Measurements from ENCODE around the gene SLC36A3. TPM values are rescaled to one million over a fixed set of nuclear protein-coding genes. Genes with fewer than 3 reads are reported as not detected.
A peak's percentile ranks its signal among the peaks of the same experiment; 100 is the strongest.

Gene SLC36A3
- total RNA-seq, 1 donor from 2014 or later: not detected

- H3K27me3 ChIP-seq (ENCODE audit: control insufficient read depth in 3 of 3, insufficient read depth in 3 of 3, low read length in 3 of 3): peaks cover 0 to 2% (median 0%) of the 10 kb centered on the region in 3 donors
- peak overlapping the region; percentile 77 for H3K27ac ChIP-seq (ENCODE audit: low read depth, low read length)
- H3K4me1 ChIP-seq (ENCODE audit: control insufficient read depth in 3 of 3, insufficient read depth in 3 of 3, low read length in 3 of 3): peaks cover 20 to 38% (median 29%) of the 10 kb centered on the region in 3 donors
- no peaks in the 10 kb centered on the region for H3K36me3 ChIP-seq (ENCODE audit: control insufficient read depth in 3 of 3, insufficient read depth in 3 of 3, low read length in 3 of 3)
- no peaks in the 10 kb centered on the region for H3K9me3 ChIP-seq (ENCODE audit: control insufficient read depth in 3 of 3, low read length in 3 of 3)
- H3K9ac ChIP-seq (ENCODE audit: low read depth in 1 of 3, low read length in 3 of 3): peak overlapping the region; percentile 36 to 71 (median 61)
- H3K4me3 ChIP-seq (ENCODE audit: low read length in 3 of 3): peak overlapping the region; percentile 40 to 58 (median 48)
Observed at GRCh38 chr5:151234476-151235238, 68.9 kb downstream of the SLC36A3 start.

GRCh38 chr5:151233616-151234085 lies 69.9 kb downstream of the SLC36A3 start:
- peak overlapping the region; percentile 77 for H3K27ac ChIP-seq (ENCODE audit: low read depth, low read length)
- H3K36me3 ChIP-seq (ENCODE audit: control insufficient read depth in 3 of 3, insufficient read depth in 3 of 3, low read length in 3 of 3): no peaks in the 10 kb centered on the region
- H3K27me3 ChIP-seq (ENCODE audit: control insufficient read depth in 3 of 3, insufficient read depth in 3 of 3, low read length in 3 of 3): peaks cover 0 to 2% (median 0%) of the 10 kb centered on the region in 3 donors
- H3K9me3 ChIP-seq (ENCODE audit: control insufficient read depth in 3 of 3, low read length in 3 of 3): no peaks in the 10 kb centered on the region
- H3K9ac ChIP-seq (ENCODE audit: low read depth in 1 of 3, low read length in 3 of 3): no peak overlapping the region
- H3K4me1 ChIP-seq (ENCODE audit: control insufficient read depth in 3 of 3, insufficient read depth in 3 of 3, low read length in 3 of 3): peaks cover 19 to 33% (median 22%) of the 10 kb centered on the region in 3 donors
- H3K4me3 ChIP-seq (ENCODE audit: low read length in 3 of 3): no peak overlapping the region

- peaks cover 10 to 21% (median 12%) of the 10 kb centered on the region in 3 donors for H3K4me1 ChIP-seq (ENCODE audit: control insufficient read depth in 3 of 3, insufficient read depth in 3 of 3, low read length in 3 of 3)
Observed at GRCh38 chr5:151231359-151231758, 72.2 kb downstream of the SLC36A3 start.

GRCh38 chr5:151230048-151230680 lies 73.4 kb downstream of the SLC36A3 start:
- H3K36me3 ChIP-seq (ENCODE audit: control insufficient read depth in 3 of 3, insufficient read depth in 3 of 3, low read length in 3 of 3): no peaks in the 10 kb centered on the region
- peak overlapping the region; percentile 61 for H3K27ac ChIP-seq (ENCODE audit: low read depth, low read length)
- H3K9me3 ChIP-seq (ENCODE audit: control insufficient read depth in 3 of 3, low read length in 3 of 3): no peaks in the 10 kb centered on the region
- no peak overlapping the region for H3K9ac ChIP-seq (ENCODE audit: low read depth in 1 of 3, low read length in 3 of 3)
- no peak overlapping the region for H3K4me3 ChIP-seq (ENCODE audit: low read length in 3 of 3)
- peaks cover 0 to 2% (median 0%) of the 10 kb centered on the region in 3 donors for H3K27me3 ChIP-seq (ENCODE audit: control insufficient read depth in 3 of 3, insufficient read depth in 3 of 3, low read length in 3 of 3)
- H3K4me1 ChIP-seq (ENCODE audit: control insufficient read depth in 3 of 3, insufficient read depth in 3 of 3, low read length in 3 of 3): peaks cover 10 to 17% (median 11%) of the 10 kb centered on the region in 3 donors

More at GRCh38 chr5:151231359-151231758, 72.2 kb downstream of the SLC36A3 start:
- H3K36me3 ChIP-seq (ENCODE audit: control insufficient read depth in 3 of 3, insufficient read depth in 3 of 3, low read length in 3 of 3): no peaks in the 10 kb centered on the region
- H3K27ac ChIP-seq (ENCODE audit: low read depth, low read length): no peak overlapping the region
- H3K9ac ChIP-seq (ENCODE audit: low read depth in 1 of 3, low read length in 3 of 3): no peak overlapping the region
- H3K4me3 ChIP-seq (ENCODE audit: low read length in 3 of 3): no peak overlapping the region
- H3K9me3 ChIP-seq (ENCODE audit: control insufficient read depth in 3 of 3, low read length in 3 of 3): no peaks in the 10 kb centered on the region
- peaks cover 0 to 2% (median 0%) of the 10 kb centered on the region in 3 donors for H3K27me3 ChIP-seq (ENCODE audit: control insufficient read depth in 3 of 3, insufficient read depth in 3 of 3, low read length in 3 of 3)

GRCh38 chr5:151228986-151229385 lies 74.6 kb downstream of the SLC36A3 start:
- Histone ChIP-seq H3K9me3 (ENCODE audit: control insufficient read depth in 3 of 3, low read length in 3 of 3) (no peaks in the 10 kb centered on the region), H3K27me3 (ENCODE audit: control insufficient read depth in 3 of 3, insufficient read depth in 3 of 3, low read length in 3 of 3) (peaks cover 0 to 2% (median 0%) of the 10 kb centered on the region in 3 donors), H3K27ac (ENCODE audit: low read depth, low read length) (no peak overlapping the region), H3K9ac (ENCODE audit: low read depth in 1 of 3, low read length in 3 of 3) (no peak overlapping the region), H3K4me3 (ENCODE audit: low read length in 3 of 3) (no peak overlapping the region), H3K36me3 (ENCODE audit: control insufficient read depth in 3 of 3, insufficient read depth in 3 of 3, low read length in 3 of 3) (no peaks in the 10 kb centered on the region), H3K4me1 (ENCODE audit: control insufficient read depth in 3 of 3, insufficient read depth in 3 of 3, low read length in 3 of 3) (peaks cover 6 to 11% (median 6%) of the 10 kb centered on the region in 3 donors)

GRCh38 chr5:151227918-151228447 lies 75.6 kb downstream of the SLC36A3 start:
- Histone ChIP-seq H3K27ac (ENCODE audit: low read depth, low read length) (no peak overlapping the region), H3K4me3 (ENCODE audit: low read length in 3 of 3) (no peak overlapping the region), H3K9me3 (ENCODE audit: control insufficient read depth in 3 of 3, low read length in 3 of 3) (no peaks in the 10 kb centered on the region), H3K4me1 (ENCODE audit: control insufficient read depth in 3 of 3, insufficient read depth in 3 of 3, low read length in 3 of 3) (peaks cover 10 to 12% (median 11%) of the 10 kb centered on the region in 3 donors), H3K36me3 (ENCODE audit: control insufficient read depth in 3 of 3, insufficient read depth in 3 of 3, low read length in 3 of 3) (no peaks in the 10 kb centered on the region), H3K27me3 (ENCODE audit: control insufficient read depth in 3 of 3, insufficient read depth in 3 of 3, low read length in 3 of 3) (peaks cover 0 to under 1% (median 0%) of the 10 kb centered on the region in 3 donors), H3K9ac (ENCODE audit: low read depth in 1 of 3, low read length in 3 of 3) (no peak overlapping the region)

Other genes with a start within 250 kb of the SLC36A3 start
- gene TNIP1, start 222.7 kb downstream of the SLC36A3 start, total RNA-seq: 42.8 TPM
- 361 TPM for gene ANXA6, start 146.0 kb downstream of the SLC36A3 start, total RNA-seq
- 21.9 TPM for gene CCDC69, start 79.7 kb downstream of the SLC36A3 start, total RNA-seq
- gene GM2A, start 50.6 kb downstream of the SLC36A3 start, total RNA-seq: 16.7 TPM
- under 0.01 TPM for gene SLC36A2, start 43.8 kb upstream of the SLC36A3 start, total RNA-seq
- gene SLC36A1, start 143.8 kb upstream of the SLC36A3 start, total RNA-seq: 8.9 TPM